SU-DHL-6 (cell line): Measurements from ENCODE around the gene POGLUT2.

Source experiments
- CTCF ChIP-seq: fragments of 200-600 bp; sonication (generic); IDR thresholded peaks from one replicate; pipeline ENCODE4 v1.5.1; 2017; ENCODE audit warnings: antibody characterized with exemption, mild to moderate bottlenecking, low read length, moderate library complexity; ENCODE audit not compliant: insufficient read depth, poor library complexity, severe bottlenecking
- EZH2phosphoT487 ChIP-seq: fragments of 200-600 bp; sonication (generic), shearing (Covaris generic); conservative IDR thresholded peaks from 2 replicates; pipeline ENCODE4 v1.6.1; 2018; ENCODE audit warnings: mild to moderate bottlenecking, antibody characterized with exemption, low read length, moderate library complexity, mixed read lengths

GRCh38 chr13:102742101-102742500 is 56.7 kb downstream of the POGLUT2 start:
- TF ChIP-seq CTCF (no peak), EZH2phosphoT487 (no peak)
